ENCODE data around the gene GP1BA.
"Not testable (repeated sequence)": the region's sequence is repeated elsewhere in the genome, so short reads cannot be mapped to it uniquely, and the experiment has no call there.

GP1BA gene

DNA sequence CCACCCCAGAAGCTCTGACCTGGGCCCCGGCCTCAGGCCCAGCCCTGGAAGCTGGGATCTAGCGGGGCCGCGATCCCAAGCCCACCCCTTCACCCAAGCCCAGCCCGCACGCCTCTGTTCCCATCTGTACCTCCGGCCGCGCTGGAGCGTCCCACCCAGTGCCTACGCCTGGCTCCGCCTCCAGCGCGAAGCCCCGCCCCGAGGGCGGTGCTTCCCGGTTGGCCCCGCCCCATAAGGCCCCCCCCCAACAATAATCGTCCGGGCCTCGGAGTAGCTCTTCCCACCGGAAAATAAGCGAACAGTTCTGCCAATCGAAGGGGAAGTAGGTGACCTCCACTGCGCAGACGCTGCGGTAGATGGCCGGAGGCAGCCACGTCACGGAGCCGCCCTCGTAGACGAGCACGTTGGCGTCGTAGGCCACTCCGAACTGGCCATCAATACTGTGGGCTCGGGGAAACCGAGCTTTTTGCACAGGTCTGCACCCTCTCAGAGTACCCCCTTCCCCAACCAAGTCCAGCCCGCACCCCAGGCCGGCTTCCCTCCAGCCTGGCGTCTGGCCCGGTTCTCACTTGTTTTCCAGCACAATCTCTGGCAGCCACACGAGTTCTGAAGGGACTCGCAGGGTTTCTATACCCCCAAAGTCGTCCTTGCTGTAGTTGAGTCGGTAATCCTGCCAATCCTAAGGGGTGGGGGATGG, 30.3 kb upstream of the GP1BA start:
- DNase-seq (ENCODE audit: low spot score) = no peak

DNA sequence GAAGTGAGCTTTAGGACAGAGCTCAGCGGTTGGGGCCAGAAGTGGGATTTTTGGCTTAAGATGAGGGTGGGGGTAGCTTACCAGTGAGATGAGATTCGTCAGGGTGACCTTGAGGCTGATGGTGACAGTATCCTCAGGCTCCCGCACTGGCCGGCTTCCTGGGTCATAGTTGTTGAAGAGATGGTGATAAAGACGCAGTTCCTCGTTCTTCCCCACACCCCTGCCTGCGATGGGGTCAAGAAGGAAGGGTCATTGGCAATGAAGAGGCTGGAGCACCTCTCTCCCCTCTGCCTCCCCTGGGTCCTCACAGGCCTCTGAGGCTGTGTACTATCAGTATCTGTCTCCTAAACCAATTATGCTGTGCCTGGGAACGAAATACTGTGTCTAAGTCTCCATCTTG, 29.5 kb upstream of the GP1BA start:
- no peak for DNase-seq (ENCODE audit: low spot score)

- DNase-seq (ENCODE audit: low spot score) = peak; percentile 78
These were observed 28.8 kb upstream of the GP1BA start, which contains the start of gene CHRNE for GRCh38 chr17:4903051-4903818. Gene CHRNE, minus strand, starts transcription at chr17:4903098. Its CDS starts 35 bp downstream, at chr17:4903063.

DNA sequence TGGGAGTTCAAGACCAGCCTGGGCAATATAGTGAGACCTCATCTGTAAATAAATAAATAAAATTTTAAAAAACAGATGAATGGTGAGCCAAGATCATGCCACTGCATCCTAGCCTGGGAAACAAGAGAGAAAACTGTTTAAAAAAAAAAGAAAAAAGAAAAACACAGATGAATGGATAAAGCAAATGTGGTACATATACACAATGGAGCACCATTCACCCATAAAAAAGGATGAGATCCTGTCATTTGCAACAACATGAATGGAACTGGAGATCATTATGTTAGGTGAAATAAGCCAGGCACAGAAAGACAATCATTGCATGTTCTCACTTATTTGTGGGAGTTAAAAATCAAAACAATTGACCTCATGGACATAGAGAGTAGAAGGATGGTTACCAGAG, 25.4 kb upstream of the GP1BA start:
- DNase-seq (ENCODE audit: low spot score) = not testable (repeated sequence)

GRCh38 chr17:4908301-4908700, 23.8 kb upstream of the GP1BA start:
- DNase-seq (ENCODE audit: low spot score) = no peak

DNA sequence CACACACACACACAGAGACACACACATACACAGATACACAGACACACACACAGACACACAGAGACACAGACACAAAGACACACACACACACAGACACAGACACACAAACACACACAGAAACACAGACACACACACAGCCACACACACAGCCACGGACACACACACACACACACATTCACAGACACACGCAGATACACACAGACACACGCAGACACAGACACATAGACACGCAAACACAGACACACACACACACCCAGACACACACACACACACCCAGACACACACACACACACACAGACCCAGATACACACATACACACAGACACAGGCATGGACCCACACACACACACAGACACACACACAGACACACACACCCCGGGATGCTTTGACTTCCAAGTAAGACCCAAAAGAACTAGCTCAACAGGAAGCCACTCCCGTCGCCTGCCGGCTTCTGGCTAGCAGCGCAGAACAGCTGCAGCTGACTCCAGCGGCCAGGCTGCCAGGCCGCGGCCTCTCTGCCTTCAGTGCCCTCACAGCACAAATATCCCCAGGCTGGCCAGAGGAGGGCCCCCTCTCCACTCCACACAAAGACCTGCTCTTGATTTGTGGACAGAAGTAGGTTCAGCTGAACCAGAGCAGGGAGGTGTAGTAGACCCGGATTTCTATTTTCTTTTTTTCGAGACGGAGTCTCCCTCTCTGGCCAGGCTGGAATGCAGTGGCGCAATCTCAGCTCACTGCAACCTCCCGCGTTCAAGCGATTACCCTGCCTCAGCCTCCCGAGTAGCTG, 23.2 kb upstream of the GP1BA start:
- peak; percentile 84 for DNase-seq (ENCODE audit: low spot score)

DNA sequence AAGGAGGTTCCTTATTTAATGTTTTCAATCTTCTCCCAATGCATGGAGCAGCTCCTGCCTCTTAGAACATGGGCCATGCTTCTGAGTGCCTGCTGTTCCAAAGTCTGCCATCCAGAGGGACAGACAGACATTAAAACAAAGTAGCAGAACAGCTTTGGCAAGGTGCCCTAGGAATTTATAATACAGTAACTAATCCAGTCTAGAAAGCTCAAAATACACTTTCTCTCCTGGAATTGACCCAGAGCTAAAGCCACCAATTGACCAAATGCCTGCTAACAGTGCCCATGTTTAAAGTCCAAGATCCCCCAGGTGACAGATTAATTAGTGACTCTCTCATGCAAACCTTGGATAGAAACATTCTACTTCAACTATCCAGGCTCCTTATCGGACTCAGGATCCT, 18.1 kb upstream of the GP1BA start:
- DNase-seq (ENCODE audit: low spot score) = no peak

DNA sequence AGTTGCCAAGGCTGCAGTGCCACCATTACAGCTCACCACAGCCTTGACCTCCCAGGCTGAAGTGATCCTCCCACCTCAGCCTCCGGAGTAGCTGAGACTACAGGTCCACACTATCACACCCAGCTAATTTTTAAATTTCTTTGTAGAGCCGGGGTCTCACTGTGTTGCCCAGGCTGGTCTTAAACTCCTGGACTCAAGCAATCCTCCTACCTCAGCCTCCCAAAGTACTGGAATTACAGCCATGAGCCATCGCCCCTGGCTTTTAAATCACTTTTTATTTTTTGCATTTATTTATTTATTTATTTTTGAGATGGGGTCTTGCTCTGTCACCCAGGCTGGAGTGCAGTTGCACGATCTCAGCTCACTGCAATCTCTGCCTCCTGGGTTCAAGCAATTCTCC, 17.5 kb upstream of the GP1BA start:
- not testable (repeated sequence) for DNase-seq (ENCODE audit: low spot score)

DNA sequence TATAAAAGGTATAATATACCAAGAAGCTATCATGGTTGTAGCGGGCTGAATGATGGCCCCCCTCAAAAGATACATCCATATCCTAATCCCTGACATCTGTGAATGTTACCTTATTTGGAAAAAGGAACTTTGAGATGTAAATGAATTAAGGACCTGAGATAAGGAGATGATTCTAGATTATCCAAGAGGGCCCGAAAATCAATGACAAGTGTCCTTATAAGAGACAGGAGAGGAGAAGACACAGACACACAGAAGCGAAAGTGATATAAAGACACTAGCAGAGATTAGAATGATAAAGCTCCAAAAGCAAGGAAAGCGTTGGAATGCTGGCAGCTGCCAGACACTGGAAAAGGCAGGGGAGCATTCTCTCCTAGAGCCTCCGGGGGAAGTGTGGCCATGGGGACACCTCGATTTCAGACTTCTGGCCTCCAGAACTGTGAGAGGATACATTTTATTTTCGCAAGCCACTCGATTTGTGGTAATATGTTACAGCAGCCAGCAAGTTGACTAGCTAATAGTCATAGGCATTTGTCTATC, 12.5 kb upstream of the GP1BA start:
- no peak for DNase-seq (ENCODE audit: low spot score)

DNA sequence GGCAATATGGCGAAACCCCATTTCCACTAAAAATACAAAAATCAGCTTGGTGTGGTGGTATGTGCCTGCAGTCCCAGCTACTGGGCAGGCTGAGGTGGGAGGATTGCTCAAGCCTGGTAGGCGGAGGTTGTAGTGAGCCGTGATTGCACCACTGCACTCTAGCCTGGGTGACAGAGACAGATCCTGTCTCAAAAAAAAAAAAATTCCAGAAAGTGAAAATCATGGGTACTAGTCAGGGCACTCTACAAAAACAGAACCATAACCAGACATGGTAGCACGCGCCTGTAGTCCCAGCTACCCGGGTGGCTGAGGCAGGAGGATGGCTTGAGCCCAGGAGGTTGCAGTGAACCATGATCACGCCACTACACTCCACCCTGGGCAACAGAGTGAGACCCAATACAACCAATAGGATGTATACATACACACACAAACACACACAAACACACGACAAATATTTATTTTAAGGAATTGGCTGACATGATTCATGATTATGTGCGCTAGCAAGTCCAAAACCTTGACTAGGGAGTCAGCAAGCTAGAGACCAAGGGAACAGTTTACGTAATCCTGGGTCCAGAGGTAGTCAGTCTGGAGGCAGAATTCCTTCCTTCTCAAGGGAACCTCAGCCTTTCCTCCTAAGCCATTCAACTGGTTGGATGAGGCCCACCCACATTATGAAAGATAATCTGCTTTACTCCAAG, 11.6 kb upstream of the GP1BA start:
- DNase-seq (ENCODE audit: low spot score) = no peak

DNA sequence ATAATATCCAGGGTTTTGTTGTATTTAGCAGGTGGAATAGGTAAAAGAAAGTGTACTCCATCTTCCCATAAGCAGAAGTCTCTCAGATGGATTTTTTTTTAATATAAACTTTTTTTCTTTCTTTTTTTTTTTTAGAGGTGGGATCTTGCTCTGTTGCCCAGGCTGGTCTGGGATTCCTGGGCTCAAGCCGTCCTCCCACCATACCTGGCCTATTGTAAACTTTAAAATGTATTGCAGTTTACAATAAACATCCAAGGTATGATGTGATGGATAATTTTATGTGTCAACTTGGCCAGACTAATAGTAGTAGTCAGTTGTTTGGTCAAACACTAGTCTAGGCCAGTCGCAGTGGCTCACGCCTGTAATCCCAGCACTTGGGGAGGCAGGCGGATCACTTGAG, 10.8 kb upstream of the GP1BA start:
- DNase-seq (ENCODE audit: low spot score) = no peak

- DNase-seq (ENCODE audit: low spot score) = not testable (repeated sequence)
These were observed 5.3 kb upstream of the GP1BA start for GRCh38 chr17:4926577-4927335.

DNA sequence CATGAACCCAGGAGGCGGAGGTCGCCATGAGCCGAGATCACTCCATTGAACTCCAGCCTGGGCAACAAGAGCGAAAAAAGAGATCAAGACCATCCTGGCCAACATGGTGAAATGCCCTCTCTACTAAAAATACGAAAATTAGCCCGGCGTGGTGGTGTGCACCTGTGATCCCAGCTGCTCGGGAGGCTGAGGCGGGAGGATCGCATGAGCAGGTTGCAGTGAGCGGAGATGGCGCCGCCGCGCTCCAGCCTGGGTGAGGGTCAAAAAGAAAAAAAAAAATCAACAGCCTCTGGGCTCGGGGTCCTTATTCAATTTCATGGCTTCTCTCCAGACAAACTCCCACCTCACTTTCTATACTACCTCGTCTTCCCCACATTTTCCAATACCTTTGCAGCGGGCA, 3.2 kb upstream of the GP1BA start:
- DNase-seq (ENCODE audit: low spot score) = no peak

- DNase-seq (ENCODE audit: low spot score) = no peak
These were observed 679 bp downstream of the GP1BA start for GRCh38 chr17:4932756-4933155.

- no peak for DNase-seq (ENCODE audit: low spot score)
These were observed 1.6 kb downstream of the GP1BA start for GRCh38 chr17:4933646-4934045.

DNA sequence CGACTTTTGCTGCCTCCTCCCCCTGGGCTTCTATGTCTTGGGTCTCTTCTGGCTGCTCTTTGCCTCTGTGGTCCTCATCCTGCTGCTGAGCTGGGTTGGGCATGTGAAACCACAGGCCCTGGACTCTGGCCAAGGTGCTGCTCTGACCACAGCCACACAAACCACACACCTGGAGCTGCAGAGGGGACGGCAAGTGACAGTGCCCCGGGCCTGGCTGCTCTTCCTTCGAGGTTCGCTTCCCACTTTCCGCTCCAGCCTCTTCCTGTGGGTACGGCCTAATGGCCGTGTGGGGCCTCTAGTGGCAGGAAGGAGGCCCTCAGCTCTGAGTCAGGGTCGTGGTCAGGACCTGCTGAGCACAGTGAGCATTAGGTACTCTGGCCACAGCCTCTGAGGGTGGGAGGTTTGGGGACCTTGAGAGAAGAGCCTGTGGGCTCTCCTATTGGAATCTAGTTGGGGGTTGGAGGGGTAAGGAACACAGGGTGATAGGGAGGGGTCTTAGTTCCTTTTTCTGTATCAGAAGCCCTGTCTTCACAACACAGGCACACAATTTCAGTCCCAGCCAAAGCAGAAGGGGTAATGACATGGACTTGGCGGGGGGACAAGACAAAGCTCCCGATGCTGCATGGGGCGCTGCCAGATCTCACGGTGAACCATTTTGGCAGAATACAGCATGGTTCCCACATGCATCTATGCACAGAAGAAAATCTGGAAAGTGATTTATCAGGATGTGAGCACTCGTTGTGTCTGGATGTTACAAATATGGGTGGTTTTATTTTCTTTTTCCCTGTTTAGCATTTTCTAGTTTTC, 2.3 kb downstream of the GP1BA start:
- DNase-seq (ENCODE audit: low spot score) = no peak

GRCh38 chr17:4935650-4936049, 3.6 kb downstream of the GP1BA start:
- no peak for DNase-seq (ENCODE audit: low spot score)

GRCh38 chr17:4936436-4936835, 4.4 kb downstream of the GP1BA start:
- no peak for DNase-seq (ENCODE audit: low spot score)

DNA sequence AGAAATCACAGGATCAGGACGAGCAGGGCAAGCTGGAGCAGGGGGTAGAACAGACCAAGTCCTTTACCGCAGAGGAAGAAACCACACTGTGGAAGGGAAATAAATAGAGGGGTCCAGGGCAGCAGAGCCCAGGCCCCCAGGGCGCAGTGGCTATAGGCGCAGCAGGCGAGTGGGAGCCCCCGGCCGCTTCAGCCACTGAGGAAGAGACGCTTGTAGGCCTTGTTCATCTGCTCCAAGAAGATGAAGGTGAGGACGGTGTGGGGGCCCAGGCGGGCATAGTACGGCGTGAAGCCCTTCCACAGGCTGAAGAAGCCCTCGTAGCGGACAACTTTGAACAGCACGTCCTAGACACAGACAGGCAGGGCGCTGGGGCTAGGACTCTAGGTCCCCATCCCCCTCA, 5.5 kb downstream of the GP1BA start:
- DNase-seq (ENCODE audit: low spot score) = no peak

DNA sequence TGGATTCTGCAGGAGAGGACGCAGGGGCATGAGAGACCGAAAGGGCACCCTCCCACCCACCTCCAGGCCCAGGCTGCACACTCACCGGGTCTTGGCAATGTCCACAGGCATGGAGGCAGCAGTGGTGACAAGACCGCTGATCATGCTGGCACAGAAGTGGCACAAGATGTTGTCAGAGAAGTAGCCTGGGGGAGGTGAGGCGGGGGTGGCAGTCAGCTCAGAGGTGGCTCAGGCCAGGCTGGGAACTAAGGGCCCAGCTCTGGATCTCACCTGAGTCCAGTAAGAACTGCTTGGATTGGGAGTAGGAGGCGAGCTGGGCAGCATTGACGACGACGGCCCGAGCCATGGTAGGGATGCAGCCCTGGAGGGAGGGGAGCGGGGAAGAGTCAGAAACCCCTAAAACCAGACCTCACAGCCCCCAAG, 6.0 kb downstream of the GP1BA start:
- DNase-seq (ENCODE audit: low spot score) = no peak
